SK-N-SH treated with all-trans-retinoic acid at 6 μM for 48 hours (cell line): ENCODE results near the gene VRK3.

Experiments
- ATAC-seq: fragments of 200-7000 bp; cut with Tn5 transposase; 3 replicates; pipeline ENCODE4 v1.9.1; 2020; ENCODE audit warnings: mild to moderate bottlenecking, moderate library complexity
- BACH2 ChIP-seq: fragments of 250-450 bp; sonication (Bioruptor Pico); IDR thresholded peaks from 2 replicates; pipeline ENCODE4 v1.9.0; 2021; ENCODE audit warnings: mild to moderate bottlenecking, borderline replicate concordance
- CSDC2 ChIP-seq: fragments of 250-450 bp; sonication (Bioruptor Pico); IDR thresholded peaks from 2 replicates; pipeline ENCODE4 v1.5.0; 2020; ENCODE audit warnings: mild to moderate bottlenecking, moderate library complexity
- CSRNP3 ChIP-seq: fragments of 250-450 bp; sonication (Bioruptor Pico); IDR thresholded peaks from 2 replicates; pipeline ENCODE4 v1.5.1; 2021; ENCODE audit warnings: mild to moderate bottlenecking, moderate library complexity
- ESRRG ChIP-seq: fragments of 250-450 bp; sonication (Bioruptor Pico); IDR thresholded peaks from 2 replicates; pipeline ENCODE4 v1.6.1; 2021; ENCODE audit warnings: mild to moderate bottlenecking
- GLIS3 ChIP-seq: fragments of 250-450 bp; sonication (Bioruptor Pico); IDR thresholded peaks from 2 replicates; pipeline ENCODE4 v1.5.0; 2020; ENCODE audit warnings: mild to moderate bottlenecking, moderate library complexity
- OSR1 ChIP-seq: fragments of 250-450 bp; sonication (Bioruptor Pico); IDR thresholded peaks from 2 replicates; pipeline ENCODE4 v1.8.0; 2022; ENCODE audit warnings: moderate library complexity, mild to moderate bottlenecking, inconsistent platforms
- PATZ1 ChIP-seq: fragments of 250-450 bp; sonication (Bioruptor Pico); IDR thresholded peaks from 2 replicates; pipeline ENCODE4 v1.8.0; 2020; ENCODE audit warnings: mild to moderate bottlenecking, moderate library complexity, borderline replicate concordance
- POU6F1 ChIP-seq: fragments of 250-450 bp; sonication (Bioruptor Pico); IDR thresholded peaks from 2 replicates; pipeline ENCODE4 v1.8.0; 2021; ENCODE audit warnings: low read depth, mild to moderate bottlenecking, moderate library complexity, borderline replicate concordance
- PPARA ChIP-seq: fragments of 250-450 bp; sonication (Bioruptor Pico); IDR thresholded peaks from 2 replicates; pipeline ENCODE4 v1.5.0; 2020; ENCODE audit warnings: mild to moderate bottlenecking, borderline replicate concordance
- SNAI2 ChIP-seq: fragments of 250-450 bp; sonication (Bioruptor Pico); IDR thresholded peaks from 2 replicates; pipeline ENCODE4 v1.5.0; 2020; ENCODE audit warnings: mild to moderate bottlenecking, moderate library complexity
- TOX ChIP-seq: fragments of 250-450 bp; sonication (Bioruptor Pico); IDR thresholded peaks from 2 replicates; pipeline ENCODE4 v1.8.0; 2021; ENCODE audit warnings: mild to moderate bottlenecking, moderate library complexity, borderline replicate concordance
- TSHZ2 ChIP-seq: fragments of 250-450 bp; sonication (Bioruptor Pico); IDR thresholded peaks from 2 replicates; pipeline ENCODE4 v1.5.0; 2020; ENCODE audit warnings: mild to moderate bottlenecking, moderate library complexity
- ZC3H10 ChIP-seq: fragments of 250-450 bp; sonication (Bioruptor Pico); IDR thresholded peaks from 2 replicates; pipeline ENCODE4 v1.5.1; 2021; ENCODE audit warnings: mild to moderate bottlenecking, moderate library complexity
- ZFP3 ChIP-seq: fragments of 250-450 bp; sonication (Bioruptor Pico); IDR thresholded peaks from 2 replicates; pipeline ENCODE4 v1.5.0; 2020; ENCODE audit warnings: mild to moderate bottlenecking, moderate library complexity
- ZNF565 ChIP-seq: fragments of 450-650 bp; formaldehyde crosslinking; conservative IDR thresholded peaks from 2 replicates; pipeline ENCODE4 v1.5.0; 2020; ENCODE audit warnings: low read depth, mild to moderate bottlenecking, moderate library complexity
- ZNF70 ChIP-seq: fragments of 450-650 bp; formaldehyde crosslinking; IDR thresholded peaks from 2 replicates; pipeline ENCODE4 v1.5.0; 2020; ENCODE audit warnings: mild to moderate bottlenecking, moderate library complexity

The VRK3 gene

GRCh38 chr19:50040967-50041366 is 15.8 kb upstream of the VRK3 start (continued):
- no peak for TF ChIP-seq CSRNP3 (CRISPR knock-in tag)
- TF ChIP-seq TOX (CRISPR knock-in tag) = no peak

- TF ChIP-seq ZC3H10 (CRISPR knock-in tag) (no peak), TSHZ2 (no peak), OSR1 (CRISPR knock-in tag) (no peak), ZNF565 (CRISPR knock-in tag) (no peak)
- ATAC-seq = no peak
Measured at GRCh38 chr19:50039968-50040367, 14.8 kb upstream of the VRK3 start.

GRCh38 chr19:50036908-50037307 is 11.7 kb upstream of the VRK3 start:
- ATAC-seq = no peak
- TF ChIP-seq CSDC2 (CRISPR knock-in tag) (no peak), TOX (CRISPR knock-in tag) (no peak), PATZ1 (CRISPR knock-in tag) (no peak), CSRNP3 (CRISPR knock-in tag) (no peak), OSR1 (CRISPR knock-in tag) (no peak), ZNF70 (no peak), ZFP3 (CRISPR knock-in tag) (no peak), BACH2 (CRISPR knock-in tag) (no peak), POU6F1 (CRISPR knock-in tag) (no peak), PPARA (CRISPR knock-in tag) (no peak), ZNF565 (CRISPR knock-in tag) (no peak), GLIS3 (CRISPR knock-in tag) (no peak), ESRRG (CRISPR knock-in tag) (no peak), TSHZ2 (no peak), SNAI2 (CRISPR knock-in tag) (no peak)
